ENCODE data around the gene SPATA24.
"Not testable (repeated sequence)": the region's sequence is repeated elsewhere in the genome, so short reads cannot be mapped to it uniquely, and the experiment has no call there.

SPATA24 gene

DNA sequence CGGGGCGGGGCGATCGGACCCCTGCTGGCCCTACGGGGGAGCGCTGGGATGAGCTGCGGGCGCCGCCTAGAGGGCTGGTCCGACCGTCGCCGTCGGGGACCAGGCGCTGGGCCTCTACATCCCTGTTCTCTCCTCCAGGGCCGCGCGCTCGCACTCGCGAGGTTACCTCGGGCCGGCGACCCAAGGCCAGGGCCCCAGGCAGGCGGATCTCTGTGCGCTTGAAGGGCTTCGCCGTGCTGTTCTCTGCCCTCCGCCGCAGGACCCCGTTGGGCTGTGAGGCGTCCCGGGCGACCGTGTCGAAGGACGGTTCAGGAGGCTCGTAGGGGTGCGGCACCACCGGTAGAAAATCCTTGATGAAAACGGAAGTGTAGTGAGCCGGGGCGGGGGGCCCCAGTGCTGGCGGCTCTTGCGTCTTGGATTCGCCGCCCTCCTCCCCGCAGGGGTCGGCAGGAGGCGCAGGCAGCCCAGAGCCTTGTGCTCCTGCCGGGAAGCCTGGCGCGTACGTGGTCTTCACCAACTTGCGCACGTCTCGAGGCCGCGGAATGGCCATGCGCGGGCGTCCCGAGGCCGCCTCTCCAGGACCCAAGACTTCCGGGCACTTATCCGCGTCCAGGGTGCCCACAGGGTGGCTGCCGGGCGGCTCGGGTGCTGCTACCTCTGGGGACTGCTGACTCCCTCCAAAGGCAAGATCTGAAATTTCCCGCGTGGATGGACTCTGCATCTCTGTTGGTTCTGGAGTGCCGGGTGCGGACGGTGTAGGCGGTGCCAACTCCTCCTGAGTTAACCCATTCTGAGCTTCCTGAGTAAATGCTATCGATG lies 11.0 kb downstream of the SPATA24 start:
- Histone ChIP-seq H3K27ac (ENCODE audit: low read depth, low read length) (no peak overlapping the region), H3K36me3 (ENCODE audit: insufficient read depth, low read length) (no peaks in the 10 kb centered on the region), H3K9me3 (ENCODE audit: low read length) (no peaks in the 10 kb centered on the region), H3K27me3 (ENCODE audit: control insufficient read depth in 1 of 2, insufficient read depth in 2 of 2, low read length in 2 of 2) (peaks cover 24 to 51% of the 10 kb centered on the region in 2 donors), H3K4me3 (ENCODE audit: low read depth in 1 of 2, low read length in 2 of 2) (peak overlapping the region; percentile 9 to 45), H3K9ac (ENCODE audit: low read length) (no peak overlapping the region), H3K4me1 (ENCODE audit: insufficient read depth, low read length) (peaks cover 5% of the 10 kb centered on the region)

DNA sequence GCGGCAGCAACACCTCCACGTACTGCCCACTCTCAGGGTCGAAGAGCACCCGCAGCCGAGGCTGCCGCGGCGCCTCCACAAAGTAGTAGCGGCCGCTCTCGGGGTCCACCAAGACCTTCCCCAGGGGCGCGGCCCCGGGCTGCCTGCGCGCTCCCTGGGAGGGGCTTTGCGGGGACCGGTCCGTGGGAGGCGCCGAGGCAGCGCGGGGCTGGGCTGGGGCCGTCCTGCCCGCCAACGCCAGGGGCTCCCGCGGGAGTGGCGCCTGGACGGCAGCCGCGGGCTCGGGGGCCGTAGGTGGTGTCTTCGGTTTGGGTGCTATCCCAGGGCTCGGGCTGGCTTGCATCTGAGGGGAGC lies 11.6 kb downstream of the SPATA24 start:
- Histone ChIP-seq H3K27me3 (ENCODE audit: control insufficient read depth in 1 of 2, insufficient read depth in 2 of 2, low read length in 2 of 2) (peaks cover 24 to 51% of the 10 kb centered on the region in 2 donors), H3K9ac (ENCODE audit: low read length) (no peak overlapping the region), H3K9me3 (ENCODE audit: low read length) (no peaks in the 10 kb centered on the region), H3K36me3 (ENCODE audit: insufficient read depth, low read length) (no peaks in the 10 kb centered on the region), H3K4me1 (ENCODE audit: insufficient read depth, low read length) (peaks cover 5% of the 10 kb centered on the region), H3K27ac (ENCODE audit: low read depth, low read length) (no peak overlapping the region), H3K4me3 (ENCODE audit: low read depth in 1 of 2, low read length in 2 of 2) (peak overlapping the region in 1 of 2 donors; percentile 45)

DNA sequence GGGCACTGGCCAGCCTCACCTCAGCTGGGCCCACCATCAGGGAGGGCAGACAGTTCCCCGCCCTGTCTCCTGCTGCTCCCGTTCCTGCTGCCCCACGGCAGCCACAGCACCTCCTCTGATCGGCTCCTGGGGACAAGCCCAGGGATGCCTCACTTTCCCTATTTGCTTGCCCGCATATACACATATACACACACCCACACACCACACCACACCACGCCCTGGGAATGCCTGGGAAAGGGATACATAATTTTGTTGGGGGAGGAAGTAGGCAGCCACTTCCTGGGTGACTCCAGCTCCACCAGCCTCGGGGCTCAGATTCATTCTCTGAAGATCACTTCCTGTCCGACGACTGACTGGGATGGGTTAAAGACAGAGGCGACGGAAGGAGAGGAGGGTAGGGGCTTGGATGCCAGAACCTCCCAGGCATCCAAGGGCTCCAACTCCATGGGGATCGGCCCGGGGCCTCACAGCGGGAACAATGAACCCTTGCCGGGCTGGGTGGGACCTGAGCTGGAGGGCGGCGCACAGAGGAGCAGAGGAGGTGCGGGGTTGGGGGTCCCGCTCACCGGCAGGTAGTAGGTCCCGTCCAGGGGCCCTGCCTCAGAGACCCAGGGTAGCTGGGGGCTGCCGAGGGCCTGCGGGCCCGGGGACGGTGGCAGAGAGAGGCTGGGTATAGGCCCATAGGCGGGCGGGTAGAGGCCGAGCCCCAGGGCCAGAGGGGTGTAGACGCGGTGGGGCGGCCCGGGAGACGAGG lies 12.1 kb downstream of the SPATA24 start:
- H3K4me3 ChIP-seq (ENCODE audit: low read depth in 1 of 2, low read length in 2 of 2), result no peak overlapping the region
- H3K27ac ChIP-seq (ENCODE audit: low read depth, low read length), result no peak overlapping the region
- H3K36me3 ChIP-seq (ENCODE audit: insufficient read depth, low read length), result no peaks in the 10 kb centered on the region
- no peaks in the 10 kb centered on the region for H3K9me3 ChIP-seq (ENCODE audit: low read length)
- H3K27me3 ChIP-seq (ENCODE audit: control insufficient read depth in 1 of 2, insufficient read depth in 2 of 2, low read length in 2 of 2), result peaks cover 24 to 51% of the 10 kb centered on the region in 2 donors
- peaks cover 5% of the 10 kb centered on the region for H3K4me1 ChIP-seq (ENCODE audit: insufficient read depth, low read length)
- H3K9ac ChIP-seq (ENCODE audit: low read length), result no peak overlapping the region

DNA sequence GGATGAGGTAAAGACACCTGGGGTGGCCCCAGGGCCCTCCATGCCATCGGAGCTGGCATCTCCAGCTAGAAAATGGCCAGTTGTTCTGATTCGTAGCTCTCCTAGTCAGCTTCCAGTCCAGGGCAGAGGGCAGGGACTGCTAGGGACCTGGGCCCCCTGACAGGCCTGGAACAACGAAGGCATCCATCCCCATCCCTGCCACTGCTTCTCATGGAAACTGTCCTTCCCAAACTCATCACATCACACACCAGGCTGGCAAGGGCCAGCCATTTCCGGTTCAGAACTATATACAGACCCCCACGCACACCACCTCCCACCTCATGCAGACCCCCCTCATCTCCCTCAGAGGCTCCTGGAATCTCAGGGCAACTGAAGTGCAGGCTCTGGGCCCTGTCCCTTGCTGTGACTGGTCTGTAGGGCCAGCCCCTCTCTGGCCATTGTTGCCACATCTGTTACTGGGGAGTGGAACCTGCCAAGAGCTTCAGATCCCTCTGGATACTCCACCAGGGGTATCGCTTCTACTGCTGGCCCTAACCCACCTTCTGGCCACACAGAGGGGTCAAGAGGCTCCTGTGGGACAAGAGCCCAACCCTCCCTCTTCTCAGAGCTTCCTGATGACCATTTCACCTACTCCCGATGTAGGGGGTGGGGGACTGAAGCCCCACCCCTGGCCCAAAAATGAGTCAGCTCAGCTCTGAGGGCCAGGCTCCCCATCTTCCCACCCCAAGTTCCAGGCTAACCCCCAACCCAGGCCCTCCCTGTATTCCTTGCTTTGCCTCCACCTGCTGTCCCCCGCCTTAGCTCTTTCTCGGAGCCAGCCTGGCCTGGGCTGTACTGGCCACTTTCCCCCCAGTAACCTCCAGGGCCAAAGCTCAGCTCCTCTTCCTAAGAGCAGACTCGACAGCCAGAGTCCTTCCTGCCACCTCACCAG lies 13.0 kb downstream of the SPATA24 start:
- no peak overlapping the region for H3K27ac ChIP-seq (ENCODE audit: low read depth, low read length)
- H3K9me3 ChIP-seq (ENCODE audit: low read length), result no peaks in the 10 kb centered on the region
- no peak overlapping the region for H3K4me3 ChIP-seq (ENCODE audit: low read depth in 1 of 2, low read length in 2 of 2)
- H3K9ac ChIP-seq (ENCODE audit: low read length), result no peak overlapping the region
- H3K36me3 ChIP-seq (ENCODE audit: insufficient read depth, low read length), result no peaks in the 10 kb centered on the region
- peaks cover 24 to 47% of the 10 kb centered on the region in 2 donors for H3K27me3 ChIP-seq (ENCODE audit: control insufficient read depth in 1 of 2, insufficient read depth in 2 of 2, low read length in 2 of 2)
- H3K4me1 ChIP-seq (ENCODE audit: insufficient read depth, low read length), result peaks cover 5% of the 10 kb centered on the region

DNA sequence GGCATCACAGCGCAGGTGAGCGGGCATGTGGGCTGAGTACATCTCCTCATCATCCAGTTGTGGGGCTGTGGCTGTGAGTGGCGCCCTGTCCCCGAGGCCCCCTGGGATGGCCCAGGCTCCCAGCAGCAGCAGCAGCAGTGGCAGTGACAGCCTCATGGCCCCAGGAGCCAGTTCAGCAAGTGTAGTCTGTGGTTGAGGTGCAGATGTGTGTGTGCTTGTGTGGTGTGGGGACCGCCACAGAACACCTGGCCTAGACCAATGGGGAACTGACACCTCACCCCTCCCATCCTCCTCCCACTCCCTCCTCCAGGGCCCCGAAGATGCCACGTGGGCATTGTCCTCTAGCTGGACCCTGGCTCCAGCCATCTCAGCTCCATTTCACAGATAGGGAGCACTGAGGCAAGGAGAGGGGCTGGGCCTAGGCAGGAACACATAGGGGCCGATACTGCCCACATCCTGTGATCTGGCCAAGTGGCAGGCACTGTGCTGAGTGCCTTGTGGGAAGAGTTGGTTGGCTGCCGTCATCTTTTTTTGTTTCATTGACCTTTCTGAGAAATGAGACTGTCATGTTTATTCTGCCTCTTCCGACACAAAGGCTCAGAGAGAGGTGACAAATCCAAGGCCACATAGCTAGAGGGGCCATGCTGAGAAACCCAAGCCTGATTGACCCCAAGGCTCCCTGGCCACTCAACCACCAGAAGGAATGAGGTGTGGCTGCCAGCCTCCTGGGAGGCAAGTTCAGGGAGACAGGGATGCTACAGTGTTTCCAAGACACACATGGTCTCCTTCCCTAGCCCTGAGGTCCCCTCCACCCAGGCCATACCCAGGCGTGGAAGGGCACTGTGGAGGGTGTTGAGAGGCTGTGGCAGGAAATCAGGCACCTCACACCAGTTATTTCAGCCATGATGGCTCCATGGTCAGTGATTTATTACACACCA lies 13.9 kb downstream of the SPATA24 start, which contains the start of gene MZB1:
MZB1 (minus strand) TSS at position 213 of the 938 bp plus-strand sequence; CDS start at position 156, 57 bp downstream.
- peaks cover 17 to 38% of the 10 kb centered on the region in 2 donors for H3K27me3 ChIP-seq (ENCODE audit: control insufficient read depth in 1 of 2, insufficient read depth in 2 of 2, low read length in 2 of 2)
- no peak within 1 kb of the TSS for H3K27ac ChIP-seq (ENCODE audit: low read depth, low read length)
- H3K9me3 ChIP-seq (ENCODE audit: low read length), result no peaks in the 10 kb centered on the region
- no peak within 1 kb of the TSS for H3K4me3 ChIP-seq (ENCODE audit: low read depth in 1 of 2, low read length in 2 of 2)
- peaks cover 5% of the 10 kb centered on the region for H3K4me1 ChIP-seq (ENCODE audit: insufficient read depth, low read length)
- H3K36me3 ChIP-seq (ENCODE audit: insufficient read depth, low read length), result no peaks in the 10 kb centered on the region
- H3K9ac ChIP-seq (ENCODE audit: low read length), result no peak within 1 kb of the TSS

DNA sequence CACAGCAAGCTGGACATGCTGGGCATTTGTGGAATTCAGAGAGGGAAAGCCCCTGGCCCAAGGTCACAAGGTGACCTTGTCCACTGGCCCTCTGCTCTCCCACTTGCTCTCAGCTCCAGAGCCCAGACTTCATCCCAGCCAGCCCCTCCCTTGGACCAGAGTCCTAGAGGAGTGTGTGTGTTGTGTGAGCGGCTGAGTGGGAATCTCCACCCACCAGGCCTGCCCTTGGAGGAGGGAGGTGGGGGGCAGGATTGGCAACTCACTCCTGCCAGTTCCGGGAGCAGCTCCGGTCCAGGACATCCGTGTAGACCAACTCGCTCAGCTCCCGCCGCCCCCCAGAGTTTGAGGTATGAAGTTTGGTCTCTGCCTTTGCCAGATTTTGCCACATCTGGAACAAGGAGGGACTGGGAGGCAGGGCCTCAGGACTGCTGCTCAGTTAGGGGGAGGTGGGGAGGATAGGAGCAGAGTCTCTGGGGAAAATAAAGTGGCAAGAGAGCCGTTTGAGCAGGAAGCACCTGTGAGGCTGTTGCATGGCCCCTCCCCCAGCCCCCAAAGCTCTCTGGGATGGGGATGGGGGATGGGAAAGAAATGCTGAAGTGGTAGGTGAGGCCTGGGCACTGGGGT lies 15.6 kb downstream of the SPATA24 start:
- no peak overlapping the region for H3K9ac ChIP-seq (ENCODE audit: low read length)
- H3K4me1 ChIP-seq (ENCODE audit: insufficient read depth, low read length), result peaks cover 2% of the 10 kb centered on the region
- H3K27me3 ChIP-seq (ENCODE audit: control insufficient read depth in 1 of 2, insufficient read depth in 2 of 2, low read length in 2 of 2), result peaks cover 5 to 21% of the 10 kb centered on the region in 2 donors
- no peak overlapping the region for H3K4me3 ChIP-seq (ENCODE audit: low read depth in 1 of 2, low read length in 2 of 2)
- no peak overlapping the region for H3K27ac ChIP-seq (ENCODE audit: low read depth, low read length)
- H3K9me3 ChIP-seq (ENCODE audit: low read length), result no peaks in the 10 kb centered on the region
- no peaks in the 10 kb centered on the region for H3K36me3 ChIP-seq (ENCODE audit: insufficient read depth, low read length)

DNA sequence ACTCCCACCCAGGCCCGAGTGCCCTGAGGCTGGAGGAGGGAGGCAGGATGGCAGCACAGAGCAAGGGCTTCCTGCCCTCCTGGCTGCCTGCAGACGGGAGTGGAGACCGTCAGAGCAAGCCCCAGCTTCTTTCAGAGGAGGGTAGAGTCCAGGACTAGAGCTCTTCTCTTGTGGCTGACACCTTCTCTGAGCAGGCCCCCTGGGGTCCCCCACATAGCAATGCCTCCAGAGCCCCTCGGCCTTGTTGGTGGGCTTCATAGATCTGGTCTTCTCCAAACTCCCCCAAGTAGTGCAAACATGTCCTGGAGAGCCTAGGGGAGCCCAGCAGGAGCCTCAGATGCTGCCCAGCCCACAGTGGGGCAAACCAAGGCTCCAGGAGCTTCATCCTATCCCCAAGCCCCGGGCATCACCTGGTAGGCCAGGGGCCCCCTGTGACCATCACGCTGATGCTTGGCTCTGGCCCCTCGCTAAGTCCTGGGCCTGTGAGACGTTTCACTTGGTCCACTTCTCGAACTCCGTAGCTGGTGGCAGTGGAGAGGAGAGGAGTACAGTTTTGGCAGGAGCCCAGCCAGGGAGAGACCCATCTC lies 16.2 kb downstream of the SPATA24 start:
- Histone ChIP-seq H3K36me3 (ENCODE audit: insufficient read depth, low read length) (no peaks in the 10 kb centered on the region), H3K9me3 (ENCODE audit: low read length) (no peaks in the 10 kb centered on the region), H3K4me3 (ENCODE audit: low read depth in 1 of 2, low read length in 2 of 2) (no peak overlapping the region), H3K27ac (ENCODE audit: low read depth, low read length) (no peak overlapping the region), H3K27me3 (ENCODE audit: control insufficient read depth in 1 of 2, insufficient read depth in 2 of 2, low read length in 2 of 2) (peaks cover 0 to 15% of the 10 kb centered on the region in 2 donors), H3K9ac (ENCODE audit: low read length) (no peak overlapping the region), H3K4me1 (ENCODE audit: insufficient read depth, low read length) (no peaks in the 10 kb centered on the region)

DNA sequence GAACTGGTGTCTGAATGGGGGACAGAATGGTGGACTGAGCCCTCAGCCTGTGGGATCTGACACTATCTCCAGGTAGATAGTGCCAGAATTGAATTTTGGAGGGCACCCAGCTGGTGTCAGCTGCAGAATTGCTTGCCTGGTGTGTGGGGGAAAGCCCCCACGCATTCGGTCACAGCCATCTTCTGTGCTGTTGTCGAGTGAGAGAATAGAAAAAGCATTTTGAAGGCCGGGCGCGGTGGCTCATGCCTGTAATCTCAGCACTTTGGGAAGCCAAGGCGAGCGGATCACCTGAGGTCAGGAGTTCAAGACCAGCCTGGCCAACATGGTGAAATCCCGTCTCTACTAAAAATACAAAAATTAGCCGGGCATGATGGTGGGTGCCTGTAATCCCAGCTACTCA lies 16.9 kb downstream of the SPATA24 start:
- not testable (repeated sequence) for H3K4me3 ChIP-seq (ENCODE audit: low read depth in 1 of 2, low read length in 2 of 2); H3K27ac ChIP-seq (ENCODE audit: low read depth, low read length); H3K36me3 ChIP-seq (ENCODE audit: insufficient read depth, low read length); H3K9ac ChIP-seq (ENCODE audit: low read length); H3K27me3 ChIP-seq (ENCODE audit: control insufficient read depth in 1 of 2, insufficient read depth in 2 of 2, low read length in 2 of 2); H3K4me1 ChIP-seq (ENCODE audit: insufficient read depth, low read length); H3K9me3 ChIP-seq (ENCODE audit: low read length)

DNA sequence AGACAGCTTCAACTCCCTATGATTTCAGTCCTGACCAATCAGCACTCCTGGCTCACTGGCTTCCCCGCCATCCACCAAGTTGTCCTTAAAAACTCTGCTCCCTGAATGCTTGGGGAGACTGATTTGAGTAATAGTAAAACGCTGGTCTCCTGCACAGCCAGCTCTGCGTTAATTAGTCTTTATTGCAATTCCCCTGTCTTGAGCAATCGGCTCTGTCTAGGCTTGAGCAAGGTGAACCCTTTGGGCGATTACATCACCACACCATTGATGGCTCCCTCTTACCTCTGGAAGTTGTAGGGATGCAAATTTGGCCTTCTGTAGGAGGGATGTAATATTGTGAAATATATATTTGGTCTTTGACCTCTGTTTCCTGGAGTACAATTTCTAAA lies 17.8 kb downstream of the SPATA24 start:
- Histone ChIP-seq H3K27ac (ENCODE audit: low read depth, low read length) (no peak overlapping the region), H3K4me1 (ENCODE audit: insufficient read depth, low read length) (no peaks in the 10 kb centered on the region), H3K9ac (ENCODE audit: low read length) (no peak overlapping the region), H3K27me3 (ENCODE audit: control insufficient read depth in 1 of 2, insufficient read depth in 2 of 2, low read length in 2 of 2) (no peaks in the 10 kb centered on the region), H3K9me3 (ENCODE audit: low read length) (no peaks in the 10 kb centered on the region), H3K4me3 (ENCODE audit: low read depth in 1 of 2, low read length in 2 of 2) (no peak overlapping the region), H3K36me3 (ENCODE audit: insufficient read depth, low read length) (no peaks in the 10 kb centered on the region)
